ENCODE results near the gene PRKCZ. TPM values are rescaled to one million over a fixed set of nuclear protein-coding genes. Genes with fewer than 3 reads are reported as not detected.

Gene PRKCZ
- total RNA-seq, 2 donors from 2014 or later = 12.4 to 20.7 TPM

DNA sequence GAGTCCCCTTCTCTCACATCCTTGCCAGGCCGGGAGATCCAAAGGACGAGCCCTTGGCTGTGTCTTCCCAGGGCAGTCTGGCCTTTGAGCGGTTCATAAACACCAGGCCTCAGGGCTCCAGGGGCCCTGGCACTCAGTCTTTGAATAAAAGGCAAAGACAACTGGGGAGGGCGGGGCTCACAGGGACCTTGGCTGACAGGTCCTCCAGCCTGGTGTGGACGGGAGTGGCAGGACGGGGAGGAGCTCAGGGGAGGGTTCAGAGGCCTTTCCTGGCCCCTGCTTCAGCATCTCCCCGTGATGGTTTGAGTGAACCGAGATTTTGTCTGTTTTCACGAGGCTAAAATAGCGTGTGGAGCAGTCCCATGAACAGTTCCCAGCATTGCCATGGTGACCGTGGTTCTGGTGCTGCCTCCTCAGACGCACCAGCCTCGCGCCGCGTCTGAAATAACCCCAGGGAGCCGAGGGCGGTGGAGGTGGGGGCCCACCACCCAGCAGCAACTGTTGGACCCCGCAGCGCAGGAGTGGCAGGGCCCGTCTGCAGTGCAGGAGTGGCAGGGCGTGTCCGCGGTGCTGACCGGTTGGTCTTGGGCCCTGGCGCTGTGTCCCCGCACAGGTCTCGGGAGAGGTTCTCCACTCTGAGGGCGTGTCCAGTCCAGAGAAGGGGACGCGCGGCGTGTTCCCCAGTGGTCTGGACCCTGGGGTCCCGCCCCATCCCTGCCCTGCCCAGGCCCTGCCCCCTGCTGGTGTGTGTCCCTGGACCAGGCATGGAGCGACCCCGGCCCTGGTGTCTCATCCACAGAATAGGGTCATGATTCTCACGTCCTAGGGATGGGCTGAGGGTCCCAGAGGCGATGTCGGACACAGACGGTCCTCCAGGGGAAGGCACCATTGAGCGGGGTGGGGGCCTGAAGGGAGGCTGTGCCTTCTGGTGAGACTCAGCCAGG lies 7.1 kb upstream of the PRKCZ start:
- intact Hi-C loops (cut with DNase I) = loop anchor here in 1 of 2 donors (5.0 kb wide), 1 partner anchor 96 kb away; no protein-coding TSS in a partner anchor
- DNase-seq (no peak), ATAC-seq (no peak)

GRCh38 chr1:2043886-2044285 lies 6.3 kb upstream of the PRKCZ start:
- intact Hi-C loops (cut with DNase I) = loop anchor here (2.0 to 5.0 kb wide), 2 partner anchors 97 to 99 kb away; no protein-coding TSS in a partner anchor
- ATAC-seq (no peak), DNase-seq (no peak)

DNA sequence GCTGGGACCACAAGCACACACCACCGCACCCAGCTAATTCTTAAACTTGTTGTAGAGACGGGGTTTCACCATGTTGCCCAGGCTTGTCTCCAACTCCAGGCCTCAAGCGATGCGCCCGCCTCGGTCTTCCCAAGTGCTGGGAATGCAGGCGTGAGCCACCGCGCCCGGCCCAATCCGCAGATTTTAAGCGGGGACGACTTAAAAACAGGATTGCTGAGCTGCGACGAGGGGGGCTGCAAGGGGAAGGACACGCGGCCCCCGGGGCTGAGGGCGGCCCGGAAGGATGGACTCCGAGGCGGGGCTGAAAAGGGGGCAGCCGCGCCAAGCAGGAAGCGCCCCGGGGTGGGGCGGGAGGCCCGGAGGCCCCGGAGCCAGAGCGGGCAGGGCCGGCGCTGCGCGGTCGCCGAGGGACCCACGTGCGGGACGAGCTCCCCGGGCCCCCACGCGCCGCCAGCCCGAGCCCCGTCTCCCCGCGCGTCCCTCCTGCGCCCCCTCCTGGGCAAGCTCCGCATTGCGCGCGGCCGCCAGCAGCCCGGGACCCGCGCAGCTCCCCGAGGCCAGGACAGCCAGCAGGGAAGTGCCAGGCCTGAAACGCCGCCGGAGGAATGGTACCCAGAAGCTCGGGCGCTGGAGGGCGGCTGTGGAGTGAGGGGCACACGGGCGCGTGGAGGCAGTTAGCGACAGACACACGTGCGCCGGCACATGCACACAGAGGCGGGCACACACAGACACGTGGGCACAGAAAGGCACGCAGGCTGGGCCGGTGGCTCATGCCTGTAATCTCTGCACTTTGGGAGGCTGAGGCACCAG lies 5.5 kb upstream of the PRKCZ start:
- DNase-seq = peak; percentile 69
- intact Hi-C loops (cut with DNase I) = loop anchor here (2.0 to 5.0 kb wide), 3 partner anchors 82 to 100 kb away; no protein-coding TSS in a partner anchor
- peak; percentile 77 to 83 for ATAC-seq

- intact Hi-C loops (cut with DNase I) = loop anchor here in 1 of 2 donors (2.0 to 5.0 kb wide), 2 partner anchors 83 to 101 kb away; no protein-coding TSS in a partner anchor
- peak in 1 of 2 donors; percentile 2 for ATAC-seq
- no peak for DNase-seq
Observed at GRCh38 chr1:2045468-2046173, 4.6 kb upstream of the PRKCZ start.

DNA sequence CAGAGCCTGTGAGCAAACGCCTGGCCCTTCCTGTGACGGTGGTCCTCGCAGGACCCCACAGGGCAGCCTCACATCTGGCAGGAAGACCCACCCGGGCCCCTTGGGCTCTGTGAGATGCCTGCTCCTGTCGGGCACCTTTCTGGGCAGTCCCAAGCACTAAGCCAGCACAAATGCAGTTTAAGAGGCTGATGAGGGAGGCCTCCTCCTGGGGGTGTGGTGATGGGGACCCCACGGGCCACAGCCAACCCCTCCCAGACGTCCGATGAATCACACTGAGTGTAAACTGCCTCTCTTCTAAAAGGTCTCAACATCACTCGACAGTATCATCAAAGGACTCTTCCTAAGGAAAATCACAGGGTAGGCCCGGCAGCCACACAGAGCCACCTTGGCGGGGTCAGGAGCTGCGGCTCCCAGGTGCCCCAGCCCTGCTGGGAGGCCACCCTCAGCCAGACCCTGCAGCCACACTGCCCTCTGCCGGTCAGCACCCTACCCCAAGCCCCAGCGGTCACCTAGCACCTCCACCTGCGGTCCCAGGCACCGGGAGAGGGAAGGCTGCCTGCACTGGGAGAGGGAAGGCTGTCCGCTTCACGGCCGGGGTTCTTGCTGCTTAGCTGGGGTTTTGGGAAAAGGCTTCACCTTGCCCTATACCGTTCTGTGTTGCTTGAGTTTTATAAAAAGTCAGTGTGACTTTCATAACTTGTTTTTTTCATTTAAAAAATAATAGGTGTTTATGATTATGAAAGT lies 3.9 kb upstream of the PRKCZ start:
- intact Hi-C loops (cut with DNase I) = loop anchor here in 1 of 2 donors (5.0 kb wide), 1 partner anchor 84 kb away; no protein-coding TSS in a partner anchor
- ATAC-seq (no peak), DNase-seq (peak; percentile 61)

GRCh38 chr1:2046953-2047748 lies 3.1 kb upstream of the PRKCZ start:
- no peak for ATAC-seq
- DNase-seq = no peak
- intact Hi-C loops (cut with DNase I) = loop anchor here in 1 of 2 donors (5.0 kb wide), 1 partner anchor 85 kb away; no protein-coding TSS in a partner anchor

- ATAC-seq (no peak), DNase-seq (no peak)
- intact Hi-C loops (cut with DNase I) = loop anchor here in 1 of 2 donors (5.0 kb wide), 1 partner anchor 86 kb away; no protein-coding TSS in a partner anchor
Observed at GRCh38 chr1:2047749-2048729, 2.2 kb upstream of the PRKCZ start.

DNA sequence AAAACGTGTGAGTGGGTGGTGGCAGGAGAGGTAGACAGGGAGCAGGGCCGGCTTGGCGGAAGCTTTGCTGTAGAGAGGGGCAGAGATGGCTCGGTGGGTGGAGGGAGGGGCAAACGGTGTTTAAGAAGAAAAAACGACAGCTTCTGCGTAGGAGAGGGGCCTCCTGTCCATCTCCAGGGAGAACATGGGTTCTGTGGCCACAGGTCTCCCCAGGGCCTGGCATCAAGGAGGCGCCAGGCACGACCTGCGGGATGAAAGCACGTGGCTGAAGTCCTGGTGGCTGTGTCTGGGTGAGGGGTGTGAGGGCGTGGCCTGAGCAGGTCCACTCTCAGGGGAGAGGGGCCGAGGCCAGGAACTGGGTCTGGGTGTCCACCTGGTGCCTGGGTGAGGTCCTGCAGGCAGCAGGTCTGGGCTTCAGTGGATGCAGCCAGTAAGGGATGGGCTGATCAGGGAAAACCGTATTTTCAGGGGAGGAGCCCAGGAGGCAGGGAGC lies 940 bp upstream of the PRKCZ start:
- intact Hi-C loops (cut with DNase I) = loop anchor here in 1 of 2 donors (5.0 kb wide), 1 partner anchor 87 kb away; no protein-coding TSS in a partner anchor
- ATAC-seq (peak in 1 of 2 donors; percentile 12), DNase-seq (no peak)

DNA sequence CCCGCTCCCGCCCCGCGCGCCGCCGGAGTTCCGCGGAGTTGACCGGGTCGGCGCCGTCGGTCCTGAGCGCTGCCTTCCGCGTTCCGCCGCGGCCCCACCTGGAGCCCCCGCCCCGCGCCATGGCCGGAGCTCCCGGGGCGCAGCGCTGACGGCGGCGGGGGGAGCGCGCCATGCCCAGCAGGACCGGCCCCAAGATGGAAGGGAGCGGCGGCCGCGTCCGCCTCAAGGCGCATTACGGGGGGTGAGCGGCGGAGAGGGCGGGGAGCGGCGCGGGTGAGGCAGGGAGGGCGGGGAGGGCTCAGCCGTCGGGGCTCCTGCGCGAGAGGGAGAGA lies 216 bp downstream of the PRKCZ start:
- DNase-seq (no peak), ATAC-seq (peak; percentile 7 to 29)

DNA sequence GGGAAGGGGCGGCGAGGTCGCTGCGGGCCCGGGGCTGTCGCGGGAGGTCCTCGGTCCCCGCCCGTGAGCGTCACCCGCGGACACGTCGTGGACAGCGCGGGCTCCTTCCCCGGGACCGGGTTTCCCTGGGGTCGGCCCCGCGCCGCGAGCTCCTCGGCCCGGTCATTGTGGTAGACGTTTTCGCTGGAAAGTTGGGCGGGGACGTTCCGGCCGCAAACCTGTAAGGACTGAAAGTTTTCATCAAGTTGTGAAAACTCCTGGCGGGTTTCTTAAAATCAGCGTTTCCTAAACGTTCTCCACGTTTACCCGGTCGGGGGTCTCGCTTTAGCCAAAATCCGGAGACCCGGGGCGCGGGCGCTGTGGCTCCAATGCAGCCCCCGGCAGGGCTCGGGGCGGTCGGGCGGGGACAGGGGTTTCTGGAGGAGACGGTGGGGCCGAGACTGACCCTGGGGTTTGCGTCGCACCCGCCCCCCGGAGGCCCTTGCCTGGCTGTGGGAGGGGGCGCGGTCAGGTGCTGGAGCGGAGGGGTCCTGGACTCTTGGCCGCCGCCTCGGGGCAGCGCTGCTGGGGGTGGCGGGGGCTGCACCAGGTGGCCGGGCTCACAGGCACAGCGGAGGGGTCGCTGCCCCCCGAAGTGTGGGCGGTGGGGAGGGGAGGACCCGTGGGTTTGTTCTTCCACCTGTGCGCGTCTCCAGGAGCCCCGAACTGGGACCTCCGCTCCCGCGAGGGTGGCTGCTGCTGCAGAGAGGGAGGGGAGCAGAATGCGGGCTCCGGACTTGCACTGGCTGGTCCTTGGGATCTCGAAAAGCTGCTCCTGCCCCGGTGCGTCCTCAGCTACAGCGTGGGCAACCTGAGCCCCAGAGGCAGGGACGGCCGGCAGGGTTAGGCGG lies 827 bp downstream of the PRKCZ start:
- ATAC-seq = peak in 1 of 2 donors; percentile 1
- no peak for DNase-seq
- intact Hi-C loops (cut with DNase I) = no loop called here

More for the DNA sequence above, 216 bp downstream of the PRKCZ start:
- intact Hi-C loops (cut with DNase I) = no loop called here

- DNase-seq (no peak), ATAC-seq (no peak)
- intact Hi-C loops (cut with DNase I) = no loop called here
Observed at GRCh38 chr1:2052054-2052679, 2.0 kb downstream of the PRKCZ start.

GRCh38 chr1:2052756-2053155 lies 2.5 kb downstream of the PRKCZ start:
- intact Hi-C loops (cut with DNase I) = no loop called here
- ATAC-seq (no peak), DNase-seq (no peak)

DNA sequence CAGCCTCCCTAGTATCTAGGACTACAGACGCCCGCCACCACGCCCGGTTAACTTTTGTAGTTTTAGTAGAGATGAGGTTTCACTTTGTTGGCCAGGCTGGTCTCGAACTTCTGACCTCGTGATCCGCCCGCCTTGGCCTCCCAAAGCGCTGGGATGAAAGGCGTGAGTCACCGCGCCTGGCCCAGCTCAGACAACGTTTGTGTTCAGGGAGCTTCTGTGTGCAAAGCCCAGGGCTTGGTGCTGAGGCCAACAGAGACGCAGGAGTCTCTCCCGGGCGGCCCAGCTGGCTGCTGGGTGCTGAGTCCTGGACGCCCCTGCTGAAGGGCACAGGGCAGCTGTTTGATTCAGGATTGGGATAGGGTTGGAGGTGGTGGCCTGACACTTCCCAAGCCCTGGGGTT lies 3.0 kb downstream of the PRKCZ start:
- ATAC-seq (no peak), DNase-seq (no peak)
- intact Hi-C loops (cut with DNase I) = no loop called here

DNA sequence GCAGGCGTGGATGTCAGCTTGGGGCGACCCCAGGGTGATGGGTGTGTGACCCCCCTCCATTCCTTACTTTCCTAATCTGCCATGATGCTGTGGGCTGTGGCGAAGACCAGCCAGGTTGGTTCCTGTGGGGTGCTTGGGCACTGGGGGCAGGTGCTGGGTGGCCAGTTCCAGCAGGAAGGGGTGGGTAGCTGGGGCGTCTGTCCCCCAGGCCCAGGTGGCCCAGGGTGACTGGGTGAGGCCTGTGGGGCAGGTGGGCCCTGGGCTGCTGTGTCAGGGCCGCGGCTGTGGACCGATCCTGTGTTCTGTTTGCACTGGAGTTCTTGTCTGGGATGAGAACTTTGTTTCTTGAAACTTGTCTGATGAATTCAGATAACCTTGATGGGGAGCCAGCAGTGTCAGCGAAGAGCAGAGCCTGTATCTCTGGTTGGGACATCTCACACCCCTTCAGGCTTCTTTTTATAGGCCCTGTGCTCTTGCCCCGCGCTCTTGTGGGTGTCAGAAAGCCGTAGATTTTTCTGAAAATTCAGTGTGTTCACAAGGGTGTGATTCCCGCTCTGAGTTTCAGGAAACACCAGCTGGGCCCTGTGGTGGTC lies 3.7 kb downstream of the PRKCZ start:
- DNase-seq (no peak), ATAC-seq (no peak)
- intact Hi-C loops (cut with DNase I) = no loop called here

Data from left cardiac atrium (tissue), 4 donors.